GM23338 (cell line): ENCODE measurements around the gene RPE.
A peak's percentile ranks its signal among the peaks of the same experiment; 100 is the strongest.

Experiments
- CREB1 ChIP-seq: fragments of 250-450 bp; sonication (Bioruptor Pico); IDR thresholded peaks from 2 replicates; pipeline ENCODE4 v1.5.0; 2020; ENCODE audit warnings: low read depth, mild to moderate bottlenecking, moderate library complexity
- ETS1 ChIP-seq: IDR thresholded peaks from 2 replicates; pipeline ENCODE4 v1.6.1; 2016; ENCODE audit warnings: antibody characterized with exemption
- EZH2 ChIP-seq: fragments of 200-600 bp; sonication (generic); IDR thresholded peaks from one replicate; pipeline ENCODE4 v1.8.0; 2017; ENCODE audit warnings: antibody characterized with exemption, mild to moderate bottlenecking, low read depth; ENCODE audit not compliant: unreplicated experiment
- EZH2phosphoT487 ChIP-seq: fragments of 200-600 bp; sonication (generic); IDR thresholded peaks from one replicate; pipeline ENCODE4 v1.8.1; 2018; ENCODE audit warnings: antibody characterized with exemption; ENCODE audit not compliant: unreplicated experiment
- JUNB ChIP-seq: IDR thresholded peaks from one replicate; pipeline ENCODE4 v1.6.1; 2016; ENCODE audit warnings: antibody characterized with exemption; ENCODE audit not compliant: unreplicated experiment
- POLR2AphosphoS5 ChIP-seq: IDR thresholded peaks from 2 replicates; pipeline ENCODE4 v1.6.1; 2016; ENCODE audit warnings: antibody characterized with exemption, low read depth
- ZNF331 ChIP-seq: fragments of 250-450 bp; sonication (Bioruptor Pico); IDR thresholded peaks from 2 replicates; pipeline ENCODE4 v1.5.0; 2020; ENCODE audit warnings: low read depth, mild to moderate bottlenecking, moderate library complexity
- TF ChIP-seq, protein P1 (sequence below), 2 experiments: fragments of 200-600 bp in 1 of 2; sonication (generic) in 1 of 2; conservative IDR thresholded peaks; 2 replicates each; pipeline versions ENCODE4 v1.5.1 to v1.6.1; 2016 to 2017; ENCODE audit warnings: antibody characterized with exemption in 2 of 2, low read depth in 2 of 2, mild to moderate bottlenecking in 2 of 2, moderate library complexity in 1 of 2
- TF ChIP-seq, protein P2 (sequence below): IDR thresholded peaks from one replicate; pipeline ENCODE4 v1.6.1; 2018; ENCODE audit warnings: antibody characterized with exemption; ENCODE audit not compliant: unreplicated experiment

DNA sequence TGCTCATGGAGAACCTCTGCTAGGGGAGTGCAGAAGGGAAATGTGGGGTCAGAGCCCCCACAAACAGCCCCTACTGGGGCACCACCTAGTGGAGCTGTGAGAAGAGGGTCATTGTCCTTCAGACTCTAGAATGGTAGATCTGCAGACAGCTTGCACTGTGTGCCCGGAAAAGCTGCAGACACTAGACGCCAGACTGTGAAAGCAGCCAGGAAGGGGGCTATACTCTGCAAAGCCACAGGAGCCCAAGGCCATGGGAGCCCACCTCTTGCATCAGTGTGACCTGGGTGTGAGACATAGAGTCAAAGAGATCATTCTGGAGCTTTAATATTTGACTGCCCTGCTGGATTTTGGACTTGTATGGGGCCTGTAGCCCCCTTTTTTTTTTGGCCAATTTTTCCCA is 60.9 kb downstream of the RPE start:
- TF ChIP-seq, protein P1, sequence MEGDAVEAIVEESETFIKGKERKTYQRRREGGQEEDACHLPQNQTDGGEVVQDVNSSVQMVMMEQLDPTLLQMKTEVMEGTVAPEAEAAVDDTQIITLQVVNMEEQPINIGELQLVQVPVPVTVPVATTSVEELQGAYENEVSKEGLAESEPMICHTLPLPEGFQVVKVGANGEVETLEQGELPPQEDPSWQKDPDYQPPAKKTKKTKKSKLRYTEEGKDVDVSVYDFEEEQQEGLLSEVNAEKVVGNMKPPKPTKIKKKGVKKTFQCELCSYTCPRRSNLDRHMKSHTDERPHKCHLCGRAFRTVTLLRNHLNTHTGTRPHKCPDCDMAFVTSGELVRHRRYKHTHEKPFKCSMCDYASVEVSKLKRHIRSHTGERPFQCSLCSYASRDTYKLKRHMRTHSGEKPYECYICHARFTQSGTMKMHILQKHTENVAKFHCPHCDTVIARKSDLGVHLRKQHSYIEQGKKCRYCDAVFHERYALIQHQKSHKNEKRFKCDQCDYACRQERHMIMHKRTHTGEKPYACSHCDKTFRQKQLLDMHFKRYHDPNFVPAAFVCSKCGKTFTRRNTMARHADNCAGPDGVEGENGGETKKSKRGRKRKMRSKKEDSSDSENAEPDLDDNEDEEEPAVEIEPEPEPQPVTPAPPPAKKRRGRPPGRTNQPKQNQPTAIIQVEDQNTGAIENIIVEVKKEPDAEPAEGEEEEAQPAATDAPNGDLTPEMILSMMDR (conservative IDR thresholded peaks at IDR 0.05; ENCODE audit: low read depth in 2 of 2), result peak in 1 of 2 experiments; percentile 27; a peak in 1 of 4 replicates
- TF ChIP-seq POLR2AphosphoS5 (no peak), EZH2 (no peak), EZH2phosphoT487 (no peak), CREB1 (CRISPR knock-in tag) (no peak), JUNB (no peak), ZNF331 (CRISPR knock-in tag) (no peak), ETS1 (no peak)
- TF ChIP-seq, protein P2, sequence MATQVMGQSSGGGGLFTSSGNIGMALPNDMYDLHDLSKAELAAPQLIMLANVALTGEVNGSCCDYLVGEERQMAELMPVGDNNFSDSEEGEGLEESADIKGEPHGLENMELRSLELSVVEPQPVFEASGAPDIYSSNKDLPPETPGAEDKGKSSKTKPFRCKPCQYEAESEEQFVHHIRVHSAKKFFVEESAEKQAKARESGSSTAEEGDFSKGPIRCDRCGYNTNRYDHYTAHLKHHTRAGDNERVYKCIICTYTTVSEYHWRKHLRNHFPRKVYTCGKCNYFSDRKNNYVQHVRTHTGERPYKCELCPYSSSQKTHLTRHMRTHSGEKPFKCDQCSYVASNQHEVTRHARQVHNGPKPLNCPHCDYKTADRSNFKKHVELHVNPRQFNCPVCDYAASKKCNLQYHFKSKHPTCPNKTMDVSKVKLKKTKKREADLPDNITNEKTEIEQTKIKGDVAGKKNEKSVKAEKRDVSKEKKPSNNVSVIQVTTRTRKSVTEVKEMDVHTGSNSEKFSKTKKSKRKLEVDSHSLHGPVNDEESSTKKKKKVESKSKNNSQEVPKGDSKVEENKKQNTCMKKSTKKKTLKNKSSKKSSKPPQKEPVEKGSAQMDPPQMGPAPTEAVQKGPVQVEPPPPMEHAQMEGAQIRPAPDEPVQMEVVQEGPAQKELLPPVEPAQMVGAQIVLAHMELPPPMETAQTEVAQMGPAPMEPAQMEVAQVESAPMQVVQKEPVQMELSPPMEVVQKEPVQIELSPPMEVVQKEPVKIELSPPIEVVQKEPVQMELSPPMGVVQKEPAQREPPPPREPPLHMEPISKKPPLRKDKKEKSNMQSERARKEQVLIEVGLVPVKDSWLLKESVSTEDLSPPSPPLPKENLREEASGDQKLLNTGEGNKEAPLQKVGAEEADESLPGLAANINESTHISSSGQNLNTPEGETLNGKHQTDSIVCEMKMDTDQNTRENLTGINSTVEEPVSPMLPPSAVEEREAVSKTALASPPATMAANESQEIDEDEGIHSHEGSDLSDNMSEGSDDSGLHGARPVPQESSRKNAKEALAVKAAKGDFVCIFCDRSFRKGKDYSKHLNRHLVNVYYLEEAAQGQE, result no peak
